CD4-positive, alpha-beta T cell treated with Interferon alpha-2 for 1 hour (primary cell): ENCODE data around the gene SIRT7.

Source experiments
- DNase-seq, 2 donors: peaks; one replicate each; pipeline ENCODE4 v3.0.0-alpha.2; 2020 to 2022

The SIRT7 gene

GRCh38 chr17:81885454-81885853 lies 32.5 kb downstream of the SIRT7 start:
- no peak for DNase-seq

- no peak for DNase-seq
These were observed 33.0 kb downstream of the SIRT7 start for GRCh38 chr17:81884968-81885367.

- no peak for DNase-seq
These were observed 33.5 kb downstream of the SIRT7 start for GRCh38 chr17:81884520-81884919.

GRCh38 chr17:81879121-81879520 lies 38.9 kb downstream of the SIRT7 start:
- DNase-seq, result no peak

GRCh38 chr17:81878294-81878693 lies 39.7 kb downstream of the SIRT7 start:
- DNase-seq, result no peak

- no peak for DNase-seq
These were observed 40.4 kb downstream of the SIRT7 start for GRCh38 chr17:81877569-81877968.

- DNase-seq, result peak; percentile 95 to 96
These were observed 46.4 kb downstream of the SIRT7 start for GRCh38 chr17:81871387-81872230.

- DNase-seq, result no peak
These were observed 47.0 kb downstream of the SIRT7 start, which contains the start of gene ARHGDIA for GRCh38 chr17:81870981-81871386. TSS of gene ARHGDIA (minus strand) at chr17:81871337. CDS start at chr17:81869930, 1,407 bp downstream.

GRCh38 chr17:81870131-81870980 lies 47.6 kb downstream of the SIRT7 start:
- peak in 1 of 2 donors; percentile 54 for DNase-seq

- DNase-seq, result peak in 1 of 2 donors; percentile 40
These were observed 48.5 kb downstream of the SIRT7 start for GRCh38 chr17:81869221-81870130.

- no peak for DNase-seq
These were observed 49.2 kb downstream of the SIRT7 start for GRCh38 chr17:81868674-81869220.

- DNase-seq, result no peak
These were observed 49.8 kb downstream of the SIRT7 start for GRCh38 chr17:81867991-81868673.

GRCh38 chr17:81867170-81867990 lies 50.6 kb downstream of the SIRT7 start:
- DNase-seq, result peak in 1 of 2 donors; percentile 43

GRCh38 chr17:81866440-81867169 lies 51.4 kb downstream of the SIRT7 start:
- DNase-seq, result peak in 1 of 2 donors; percentile 24

- peak in 1 of 2 donors; percentile 14 for DNase-seq
These were observed 52.1 kb downstream of the SIRT7 start for GRCh38 chr17:81865733-81866439.

- DNase-seq, result no peak
These were observed 52.6 kb downstream of the SIRT7 start for GRCh38 chr17:81865358-81865732.

GRCh38 chr17:81863833-81864768 lies 53.9 kb downstream of the SIRT7 start:
- no peak for DNase-seq

- DNase-seq, result no peak
These were observed 54.8 kb downstream of the SIRT7 start for GRCh38 chr17:81863123-81863675.
